ENCODE measurements around the gene HP1BP3. TPM values are rescaled to one million over a fixed set of nuclear protein-coding genes. Genes with fewer than 3 reads are reported as not detected.

Gene HP1BP3
- total and polyA plus RNA-seq, 2 of the 4 experiments (the other 2 are of a cell fraction): 88.4 to 151 TPM

GRCh38 chr1:20701446-20701845 lies 85.7 kb downstream of the HP1BP3 start:
- H2BK120ac ChIP-seq (ENCODE audit: low read depth, low read length): peak overlapping the region; percentile 48
- TF ChIP-seq NFE2L2 (IDR thresholded peaks at IDR 0.05; ENCODE audit: low read depth, low read length) (no peak), POLR2A (IDR thresholded peaks at IDR 0.05; ENCODE audit: low read depth, low read length) (no peak), CTCF (conservative IDR thresholded peaks at IDR 0.05; ENCODE audit: low read depth, low read length) (no peak), MXI1 (IDR thresholded peaks at IDR 0.05; ENCODE audit: borderline replicate concordance, low read depth, low read length) (no peak), SMC3 (IDR thresholded peaks at IDR 0.05; ENCODE audit: low read depth, low read length) (no peak)
- peak overlapping the region; percentile 31 for H3K4ac ChIP-seq (ENCODE audit: low read depth, low read length)
- peaks cover 14% of the 10 kb centered on the region for H3K4me1 ChIP-seq (ENCODE audit: control insufficient read depth, insufficient read depth, low read length)
- peak overlapping the region; percentile 70 for H4K91ac ChIP-seq (ENCODE audit: insufficient read depth, low read depth, low read length)
- no peak overlapping the region for H3K56ac ChIP-seq (ENCODE audit: extremely low read depth, insufficient read depth, low read length)
- H3K9me1 ChIP-seq (ENCODE audit: insufficient read depth, low read length): peaks cover 16% of the 10 kb centered on the region
- H2BK5ac ChIP-seq (ENCODE audit: low read depth, low read length, poor library complexity, severe bottlenecking): no peak overlapping the region
- H2BK15ac ChIP-seq (ENCODE audit: low read depth, low read length): peak overlapping the region; percentile 59; the same call in 1 of the 3 replicates
- no peak overlapping the region for H4K5ac ChIP-seq (ENCODE audit: low read depth, low read length)
- no peak overlapping the region for H3K4me3 ChIP-seq (ENCODE audit: insufficient read depth, low read depth, low read length)
- peak overlapping the region; percentile 6 for H2AK9ac ChIP-seq (replicated peaks; ENCODE audit: low read depth, low read length, poor library complexity)
- no peak overlapping the region for H4K8ac ChIP-seq (ENCODE audit: low read depth in 2 of 2, low read length in 2 of 2)
- no peak overlapping the region for H3K27ac ChIP-seq (ENCODE audit: insufficient read depth, low read length)
- POLR2A ChIA-PET (ENCODE audit: unreplicated experiment): no interaction called here
- no peak overlapping the region for H3K18ac ChIP-seq (ENCODE audit: low read depth, low read length)
- H2BK20ac ChIP-seq (ENCODE audit: low read depth, low read length): no peak overlapping the region
- no TSS peak for BruUV-seq (replicated peaks)
- peak overlapping the region; percentile 83 for H2AK5ac ChIP-seq (ENCODE audit: low read depth, low read length)
- H3K23ac ChIP-seq (ENCODE audit: low read depth, low read length): no peak overlapping the region
- no peak overlapping the region for H3K9ac ChIP-seq (ENCODE audit: low read depth, low read length)
- H2AFZ ChIP-seq (replicated peaks; ENCODE audit: low read length, poor library complexity): peak overlapping the region; percentile 54
- no peaks in the 10 kb centered on the region for H3K27me3 ChIP-seq (ENCODE audit: control insufficient read depth, insufficient read depth, low read length)
- H3K14ac ChIP-seq (replicated peaks; ENCODE audit: low read depth, low read length): no peak overlapping the region
- WGBS, 2 experiments (ENCODE audit: extremely low coverage in 2 of 2, insufficient read length in 1 of 2): 84% methylated on average over 7 of the region's 9 CpGs; no CpG with 5 or more reads in 1 of the 2 experiments
- dilution Hi-C loops (cut with HindIII; ENCODE audit: low sequenced_read_pairs, unreplicated experiment) (no loop called here), in situ Hi-C loops (cut with MboI; ENCODE audit: low sequenced_read_pairs) (no loop called here), intact Hi-C loops (cut with micrococcal nuclease) (no loop called here)
- CTCF ChIA-PET: no interaction called here
- H3K4me2 ChIP-seq (ENCODE audit: low read depth, low read length): no peak overlapping the region
- peaks cover 8 to 21% of the 10 kb centered on the region in 2 experiments for H3K79me1 ChIP-seq (ENCODE audit: low read depth in 1 of 2, low read length in 2 of 2)
- ATAC-seq (ENCODE audit: low read depth) (no peak), DNase-seq (no peak)
- H4K20me1 ChIP-seq (ENCODE audit: insufficient read depth, low read length): no peaks in the 10 kb centered on the region; the same call in 1 of the 2 replicates
- no peaks in the 10 kb centered on the region for H3K9me3 ChIP-seq (ENCODE audit: control insufficient read depth, insufficient read depth, low read length)
- H3K36me3 ChIP-seq (ENCODE audit: control insufficient read depth, insufficient read depth, low read length): no peaks in the 10 kb centered on the region
